T-helper 1 cell treated with Interleukin-12 subunit alpha and Interleukin-12 subunit beta and Interleukin-4 antibody, amounts not matched to agents 30 ng/mL and 1 ng/mL, for 36 hours (primary cell): Measurements from ENCODE around the gene MRPL52. TPM values are rescaled to one million over a fixed set of nuclear protein-coding genes. Genes with fewer than 3 reads are reported as not detected.

Source experiments
- intact Hi-C: fragments of 100-400 bp; cut with micrococcal nuclease; formaldehyde crosslinking; loops from one replicate; pipeline ENCODE4 v1.15.1; 2024
- total RNA-seq: library from RNA; stranded (reverse); gene quantifications from 2 replicates; pipeline ENCODE4 v1.2.3, GENCODE V29; 2022

MRPL52 gene
- total RNA-seq, 1 donor from 2014 or later = 138 TPM

GRCh38 chr14:22837750-22838538, 8.3 kb downstream of the MRPL52 start:
- intact Hi-C loops = no loop called here

DNA sequence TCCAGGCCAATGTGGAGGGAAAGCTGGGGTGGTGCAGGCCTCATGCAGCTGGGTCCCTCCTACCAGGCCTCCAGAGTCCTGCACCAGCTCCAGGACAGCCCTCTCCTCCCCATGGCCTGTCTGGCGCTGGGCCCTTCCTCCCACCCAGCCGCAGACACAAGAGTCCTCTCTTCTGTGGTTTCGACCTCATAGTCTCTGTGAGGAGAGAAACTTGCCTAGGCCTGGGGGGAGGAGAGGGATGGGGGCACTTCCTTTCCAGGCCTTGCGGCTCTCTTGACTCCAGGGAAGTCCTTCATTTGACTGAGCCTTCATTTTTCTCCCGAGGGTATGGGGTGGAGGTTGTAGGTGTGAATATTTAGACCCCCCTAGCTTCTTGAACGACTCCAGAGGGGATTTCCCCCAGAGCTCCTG, 8.9 kb downstream of the MRPL52 start:
- intact Hi-C loops = no loop called here

- intact Hi-C loops = no loop called here
Observed at GRCh38 chr14:22839159-22839779, 9.6 kb downstream of the MRPL52 start.

DNA sequence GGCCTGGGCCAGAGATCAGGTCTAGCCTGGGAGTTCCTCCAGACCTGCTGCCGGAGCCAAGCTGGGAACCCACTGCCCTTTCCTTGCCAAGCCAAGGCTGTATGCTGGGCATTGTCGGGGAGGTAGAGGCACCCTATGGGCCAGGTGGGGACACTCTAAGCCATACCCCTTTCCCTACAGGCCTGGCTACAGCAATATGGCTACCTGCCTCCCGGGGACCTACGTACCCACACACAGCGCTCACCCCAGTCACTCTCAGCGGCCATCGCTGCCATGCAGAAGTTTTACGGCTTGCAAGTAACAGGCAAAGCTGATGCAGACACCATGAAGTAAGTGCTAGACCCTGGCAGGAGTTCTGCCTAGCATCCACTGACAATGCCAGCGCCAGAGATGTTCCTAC, 11.6 kb downstream of the MRPL52 start:
- intact Hi-C loops = no loop called here

DNA sequence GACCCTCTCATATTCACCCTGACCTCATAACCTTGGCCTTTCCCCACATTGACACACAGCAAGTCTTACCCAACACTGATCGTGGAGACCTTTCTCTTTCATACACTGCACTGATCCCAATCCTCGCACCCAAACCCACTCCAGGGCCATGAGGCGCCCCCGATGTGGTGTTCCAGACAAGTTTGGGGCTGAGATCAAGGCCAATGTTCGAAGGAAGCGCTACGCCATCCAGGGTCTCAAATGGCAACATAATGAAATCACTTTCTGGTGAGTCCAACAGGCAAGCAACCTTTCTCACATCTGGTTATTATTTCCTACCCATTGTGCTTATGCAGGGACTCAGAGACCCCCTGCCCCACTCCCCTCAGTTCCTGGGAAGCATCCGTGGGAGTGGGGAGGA, 12.1 kb downstream of the MRPL52 start:
- intact Hi-C loops = no loop called here

- intact Hi-C loops = no loop called here
Observed at GRCh38 chr14:22842211-22843122, 12.8 kb downstream of the MRPL52 start.

- intact Hi-C loops = no loop called here
Observed at GRCh38 chr14:22843123-22843925, 13.6 kb downstream of the MRPL52 start.

GRCh38 chr14:22844221-22845102, 14.8 kb downstream of the MRPL52 start:
- intact Hi-C loops = no loop called here

DNA sequence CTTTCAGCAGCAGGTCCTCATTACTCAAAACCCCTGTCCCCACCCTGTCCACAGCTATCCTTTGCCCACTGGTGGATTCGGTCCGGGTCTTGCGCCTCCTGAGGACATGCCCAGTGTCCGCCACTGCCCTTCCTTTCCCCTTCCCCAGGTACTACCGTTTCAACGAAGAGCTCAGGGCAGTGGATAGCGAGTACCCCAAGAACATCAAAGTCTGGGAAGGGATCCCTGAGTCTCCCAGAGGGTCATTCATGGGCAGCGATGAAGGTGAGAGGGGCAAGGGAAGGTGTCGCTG, 15.4 kb downstream of the MRPL52 start:
- intact Hi-C loops = no loop called here

DNA sequence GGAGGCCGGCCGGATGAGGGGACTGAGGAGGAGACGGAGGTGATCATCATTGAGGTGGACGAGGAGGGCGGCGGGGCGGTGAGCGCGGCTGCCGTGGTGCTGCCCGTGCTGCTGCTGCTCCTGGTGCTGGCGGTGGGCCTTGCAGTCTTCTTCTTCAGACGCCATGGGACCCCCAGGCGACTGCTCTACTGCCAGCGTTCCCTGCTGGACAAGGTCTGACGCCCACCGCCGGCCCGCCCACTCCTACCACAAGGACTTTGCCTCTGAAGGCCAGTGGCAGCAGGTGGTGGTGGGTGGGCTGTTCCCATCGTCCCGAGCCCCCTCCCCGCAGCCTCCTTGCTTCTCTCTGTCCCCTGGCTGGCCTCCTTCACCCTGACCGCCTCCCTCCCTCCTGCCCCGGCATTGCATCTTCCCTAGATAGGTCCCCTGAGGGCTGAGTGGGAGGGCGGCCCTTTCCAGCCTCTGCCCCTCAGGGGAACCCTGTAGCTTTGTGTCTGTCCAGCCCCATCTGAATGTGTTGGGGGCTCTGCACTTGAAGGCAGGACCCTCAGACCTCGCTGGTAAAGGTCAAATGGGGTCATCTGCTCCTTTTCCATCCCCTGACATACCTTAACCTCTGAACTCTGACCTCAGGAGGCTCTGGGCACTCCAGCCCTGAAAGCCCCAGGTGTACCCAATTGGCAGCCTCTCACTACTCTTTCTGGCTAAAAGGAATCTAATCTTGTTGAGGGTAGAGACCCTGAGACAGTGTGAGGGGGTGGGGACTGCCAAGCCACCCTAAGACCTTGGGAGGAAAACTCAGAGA, 16.3 kb downstream of the MRPL52 start:
- intact Hi-C loops = no loop called here

DNA sequence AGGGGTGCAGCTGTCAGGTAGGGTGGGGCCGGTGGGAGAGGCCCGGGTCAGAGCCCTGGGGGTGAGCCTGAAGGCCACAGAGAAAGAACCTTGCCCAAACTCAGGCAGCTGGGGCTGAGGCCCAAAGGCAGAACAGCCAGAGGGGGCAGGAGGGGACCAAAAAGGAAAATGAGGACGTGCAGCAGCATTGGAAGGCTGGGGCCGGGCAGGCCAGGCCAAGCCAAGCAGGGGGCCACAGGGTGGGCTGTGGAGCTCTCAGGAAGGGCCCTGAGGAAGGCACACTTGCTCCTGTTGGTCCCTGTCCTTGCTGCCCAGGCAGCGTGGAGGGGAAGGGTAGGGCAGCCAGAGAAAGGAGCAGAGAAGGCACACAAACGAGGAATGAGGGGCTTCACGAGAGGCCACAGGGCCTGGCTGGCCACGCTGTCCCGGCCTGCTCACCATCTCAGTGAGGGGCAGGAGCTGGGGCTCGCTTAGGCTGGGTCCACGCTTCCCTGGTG, 17.2 kb downstream of the MRPL52 start:
- intact Hi-C loops = no loop called here

- intact Hi-C loops = no loop called here
Observed at GRCh38 chr14:22847661-22848341, 18.1 kb downstream of the MRPL52 start.

DNA sequence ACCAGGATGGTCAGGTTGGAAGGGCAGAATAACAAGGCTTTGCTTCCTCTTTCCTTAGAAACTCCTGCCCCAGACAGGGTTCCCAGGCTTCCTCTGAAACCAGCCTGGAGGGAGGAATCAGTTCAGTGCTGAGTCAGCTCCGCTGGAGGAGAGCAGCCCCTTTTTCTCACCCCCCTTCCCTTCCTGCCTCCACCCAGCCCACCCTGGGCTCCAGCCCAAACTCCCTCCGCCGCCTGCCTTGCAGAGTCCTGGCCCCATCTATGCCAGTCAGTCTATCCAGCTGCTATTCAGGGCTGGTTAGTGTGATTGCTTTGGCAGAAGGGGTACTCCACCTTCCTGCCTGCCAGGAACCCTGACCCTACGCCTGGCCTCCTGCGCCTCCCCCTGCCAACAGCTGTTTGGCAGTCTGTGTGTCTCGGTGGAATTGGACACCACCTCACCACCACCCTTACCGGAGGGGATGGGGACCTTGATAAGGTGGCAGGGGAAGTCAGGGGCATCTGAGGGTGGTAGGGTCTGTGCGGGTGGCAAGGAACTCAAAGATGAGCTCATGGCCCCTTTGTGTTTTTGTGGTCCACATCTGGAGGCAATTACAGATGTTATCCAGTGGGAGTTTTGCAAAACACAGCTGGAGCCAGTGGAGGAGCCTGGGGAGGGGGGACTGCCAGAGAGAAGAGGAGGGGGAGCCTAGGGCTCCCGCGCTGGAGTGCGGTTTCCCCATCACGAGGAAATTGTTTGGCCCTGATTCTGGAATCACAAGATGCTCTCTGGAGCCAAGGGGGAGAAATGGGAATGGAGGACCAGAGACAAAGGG, 18.9 kb downstream of the MRPL52 start:
- intact Hi-C loops = no loop called here

GRCh38 chr14:22849212-22849819, 19.6 kb downstream of the MRPL52 start:
- intact Hi-C loops = no loop called here

DNA sequence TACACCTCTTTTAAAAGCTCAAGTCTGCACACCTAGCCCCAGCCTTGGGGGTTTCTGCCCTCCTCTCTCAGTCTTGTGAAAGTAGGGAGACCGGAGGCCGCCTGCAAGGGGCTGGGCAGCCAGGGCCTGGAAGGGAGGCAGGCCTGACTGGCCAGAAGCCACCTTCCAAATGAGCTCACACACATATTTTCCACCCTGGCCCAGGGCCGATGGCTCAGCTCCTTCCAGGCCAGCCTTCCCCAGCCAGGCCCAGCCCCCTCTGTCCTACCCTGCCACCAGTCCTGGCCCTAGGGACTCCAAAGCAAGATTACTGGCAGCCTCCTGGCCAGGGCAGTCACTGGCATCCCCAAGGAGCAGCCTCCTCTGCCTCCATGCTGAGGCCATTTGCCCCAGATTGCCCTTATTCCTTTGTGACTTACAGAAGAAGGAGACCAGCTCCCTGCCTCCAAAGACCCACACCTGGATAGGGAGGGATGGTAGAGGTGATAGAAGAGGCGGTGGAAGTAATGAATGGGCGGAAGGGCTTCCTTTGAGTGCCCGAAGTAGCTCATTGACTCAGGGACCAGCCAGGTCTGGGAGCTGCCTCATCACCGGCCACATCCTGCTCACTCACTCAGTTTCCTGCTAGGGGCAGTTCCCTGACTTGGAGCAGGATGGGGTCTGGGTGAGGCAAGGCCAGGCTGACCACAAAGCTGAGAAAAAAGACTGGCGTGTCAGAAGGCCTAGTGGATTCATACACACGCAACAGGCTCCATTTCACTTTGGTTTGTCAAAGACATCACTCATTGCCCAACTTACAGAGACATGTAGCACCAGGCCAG, 21.5 kb downstream of the MRPL52 start:
- intact Hi-C loops = loop anchor here (5.0 to 10.0 kb wide), 5 partner anchors 264 to 1006 kb away; partner anchors contain the start of gene DAD1

DNA sequence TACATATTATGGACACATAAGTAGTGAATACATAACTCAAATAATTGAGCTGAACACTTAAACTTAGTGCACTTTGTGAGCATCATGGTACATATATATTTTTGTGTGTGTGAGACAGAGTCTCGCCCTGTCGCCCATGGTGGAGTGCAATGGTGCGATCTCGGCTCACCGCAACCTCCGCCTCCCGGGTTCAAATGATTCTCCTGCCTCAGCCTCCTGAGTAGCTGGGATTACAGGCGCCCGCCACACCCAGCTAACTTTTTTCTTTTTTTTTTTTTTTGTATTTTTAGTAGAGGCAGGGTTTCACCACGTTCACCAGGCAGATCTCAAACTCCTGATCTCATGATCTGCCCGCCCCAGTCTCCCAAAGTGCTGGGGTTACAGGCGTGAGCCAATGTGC, 22.5 kb downstream of the MRPL52 start:
- intact Hi-C loops = loop anchor here (2.0 to 10.0 kb wide), 6 partner anchors 265 to 1007 kb away; partner anchors contain the start of gene DAD1
